ENCODE measurements around the gene XCL1. TPM values are rescaled to one million over a fixed set of nuclear protein-coding genes. Genes with fewer than 3 reads are reported as not detected.
A peak's percentile ranks its signal among the peaks of the same experiment; 100 is the strongest.

Gene XCL1
- total and polyA plus RNA-seq, 4 donors: 0.12 to 0.17 TPM; not detected in 2

GRCh38 chr1:168598892-168599291 is 22.5 kb downstream of the XCL1 start:
- no CpG with 5 or more reads among the region's 1 CpG for WGBS (ENCODE audit: insufficient coverage)
- no peak overlapping the region for H3K4me3 ChIP-seq (ENCODE audit: low read depth, low read length)
- no peaks in the 10 kb centered on the region for H3K9me3 ChIP-seq (ENCODE audit: control insufficient read depth, insufficient read depth, low read length)
- H3K27me3 ChIP-seq (ENCODE audit: control insufficient read depth, insufficient read depth, low read length): no peaks in the 10 kb centered on the region
- no peak overlapping the region for H3K27ac ChIP-seq (ENCODE audit: low read depth, low read length)
- no peaks in the 10 kb centered on the region for H3K36me3 ChIP-seq (ENCODE audit: control insufficient read depth, insufficient read depth, low read length)
- H3K4me1 ChIP-seq (ENCODE audit: control insufficient read depth, insufficient read depth, low read length): peaks cover 5% of the 10 kb centered on the region
- no peak for DNase-seq (ENCODE audit: low read depth in 4 of 6, low spot score in 6 of 6)

GRCh38 chr1:168599641-168600040 is 23.2 kb downstream of the XCL1 start:
- 0% methylated on average over 1 of the region's 2 CpGs for WGBS (ENCODE audit: insufficient coverage)
- no peak for DNase-seq (ENCODE audit: low read depth in 4 of 6, low spot score in 6 of 6)
- no peaks in the 10 kb centered on the region for H3K9me3 ChIP-seq (ENCODE audit: control insufficient read depth, insufficient read depth, low read length)
- no peak overlapping the region for H3K27ac ChIP-seq (ENCODE audit: low read depth, low read length)
- no peak overlapping the region for H3K4me3 ChIP-seq (ENCODE audit: low read depth, low read length)
- peaks cover 5% of the 10 kb centered on the region for H3K4me1 ChIP-seq (ENCODE audit: control insufficient read depth, insufficient read depth, low read length)
- no peaks in the 10 kb centered on the region for H3K27me3 ChIP-seq (ENCODE audit: control insufficient read depth, insufficient read depth, low read length)
- H3K36me3 ChIP-seq (ENCODE audit: control insufficient read depth, insufficient read depth, low read length): no peaks in the 10 kb centered on the region

GRCh38 chr1:168601051-168601450 is 24.6 kb downstream of the XCL1 start:
- Histone ChIP-seq H3K4me1 (ENCODE audit: control insufficient read depth, insufficient read depth, low read length) (peaks cover 5% of the 10 kb centered on the region), H3K9me3 (ENCODE audit: control insufficient read depth, insufficient read depth, low read length) (no peaks in the 10 kb centered on the region), H3K27me3 (ENCODE audit: control insufficient read depth, insufficient read depth, low read length) (no peaks in the 10 kb centered on the region), H3K4me3 (ENCODE audit: low read depth, low read length) (no peak overlapping the region), H3K36me3 (ENCODE audit: control insufficient read depth, insufficient read depth, low read length) (no peaks in the 10 kb centered on the region), H3K27ac (ENCODE audit: low read depth, low read length) (no peak overlapping the region)
- DNase-seq (ENCODE audit: low read depth in 4 of 6, low spot score in 6 of 6): no peak
- WGBS (ENCODE audit: insufficient coverage): no CpG with 5 or more reads among the region's 4 CpGs

GRCh38 chr1:168603501-168604110 is 27.2 kb downstream of the XCL1 start:
- no peak overlapping the region for H3K27ac ChIP-seq (ENCODE audit: low read depth, low read length)
- peak in 3 of 6 donors; percentile 72 to 95 (median 91) for DNase-seq (ENCODE audit: low read depth in 4 of 6, low spot score in 6 of 6)
- 25% methylated on average over 3 of the region's 4 CpGs for WGBS (ENCODE audit: insufficient coverage)

GRCh38 chr1:168605443-168605842 is 29.0 kb downstream of the XCL1 start:
- Histone ChIP-seq H3K4me3 (ENCODE audit: low read depth, low read length) (no peak overlapping the region), H3K27me3 (ENCODE audit: control insufficient read depth, insufficient read depth, low read length) (no peaks in the 10 kb centered on the region), H3K27ac (ENCODE audit: low read depth, low read length) (no peak overlapping the region), H3K4me1 (ENCODE audit: control insufficient read depth, insufficient read depth, low read length) (peaks cover 12% of the 10 kb centered on the region), H3K9me3 (ENCODE audit: control insufficient read depth, insufficient read depth, low read length) (no peaks in the 10 kb centered on the region), H3K36me3 (ENCODE audit: control insufficient read depth, insufficient read depth, low read length) (no peaks in the 10 kb centered on the region)
- no peak for DNase-seq (ENCODE audit: low read depth in 4 of 6, low spot score in 6 of 6)

More at GRCh38 chr1:168603501-168604110, 27.2 kb downstream of the XCL1 start:
- no peaks in the 10 kb centered on the region for H3K27me3 ChIP-seq (ENCODE audit: control insufficient read depth, insufficient read depth, low read length)
- H3K9me3 ChIP-seq (ENCODE audit: control insufficient read depth, insufficient read depth, low read length): no peaks in the 10 kb centered on the region
- no peaks in the 10 kb centered on the region for H3K36me3 ChIP-seq (ENCODE audit: control insufficient read depth, insufficient read depth, low read length)
- no peak overlapping the region for H3K4me3 ChIP-seq (ENCODE audit: low read depth, low read length)
- H3K4me1 ChIP-seq (ENCODE audit: control insufficient read depth, insufficient read depth, low read length): peaks cover 5% of the 10 kb centered on the region

- H3K9me3 ChIP-seq (ENCODE audit: control insufficient read depth, insufficient read depth, low read length): no peaks in the 10 kb centered on the region
- H3K4me1 ChIP-seq (ENCODE audit: control insufficient read depth, insufficient read depth, low read length): peaks cover 12% of the 10 kb centered on the region
- no peak for DNase-seq (ENCODE audit: low read depth in 4 of 6, low spot score in 6 of 6)
- no peak overlapping the region for H3K27ac ChIP-seq (ENCODE audit: low read depth, low read length)
- no peaks in the 10 kb centered on the region for H3K36me3 ChIP-seq (ENCODE audit: control insufficient read depth, insufficient read depth, low read length)
- no peak overlapping the region for H3K4me3 ChIP-seq (ENCODE audit: low read depth, low read length)
- no peaks in the 10 kb centered on the region for H3K27me3 ChIP-seq (ENCODE audit: control insufficient read depth, insufficient read depth, low read length)
Observed at GRCh38 chr1:168606096-168606495, 29.7 kb downstream of the XCL1 start.

- no peak overlapping the region for H3K4me3 ChIP-seq (ENCODE audit: low read depth, low read length)
- WGBS (ENCODE audit: insufficient coverage): 100% methylated on average over 2 of the region's 3 CpGs
- H3K27me3 ChIP-seq (ENCODE audit: control insufficient read depth, insufficient read depth, low read length): no peaks in the 10 kb centered on the region
- H3K4me1 ChIP-seq (ENCODE audit: control insufficient read depth, insufficient read depth, low read length): peaks cover 14% of the 10 kb centered on the region
- H3K36me3 ChIP-seq (ENCODE audit: control insufficient read depth, insufficient read depth, low read length): no peaks in the 10 kb centered on the region
- H3K9me3 ChIP-seq (ENCODE audit: control insufficient read depth, insufficient read depth, low read length): no peaks in the 10 kb centered on the region
- no peak for DNase-seq (ENCODE audit: low read depth in 4 of 6, low spot score in 6 of 6)
- H3K27ac ChIP-seq (ENCODE audit: low read depth, low read length): no peak overlapping the region
Observed at GRCh38 chr1:168607872-168608428, 31.5 kb downstream of the XCL1 start.

- Histone ChIP-seq H3K27ac (ENCODE audit: low read depth, low read length) (no peak overlapping the region), H3K36me3 (ENCODE audit: control insufficient read depth, insufficient read depth, low read length) (no peaks in the 10 kb centered on the region), H3K27me3 (ENCODE audit: control insufficient read depth, insufficient read depth, low read length) (no peaks in the 10 kb centered on the region), H3K4me3 (ENCODE audit: low read depth, low read length) (peak overlapping the region; percentile 4), H3K4me1 (ENCODE audit: control insufficient read depth, insufficient read depth, low read length) (peaks cover 20% of the 10 kb centered on the region), H3K9me3 (ENCODE audit: control insufficient read depth, insufficient read depth, low read length) (no peaks in the 10 kb centered on the region)
- 52% methylated on average over 17 of the region's 20 CpGs for WGBS (ENCODE audit: insufficient coverage)
- DNase-seq (ENCODE audit: low read depth in 4 of 6, low spot score in 6 of 6): peak in 2 of 6 donors; percentile 60 to 90
Observed at GRCh38 chr1:168608796-168609715, 32.7 kb downstream of the XCL1 start.

GRCh38 chr1:168609741-168610510 is 33.5 kb downstream of the XCL1 start:
- Histone ChIP-seq H3K36me3 (ENCODE audit: control insufficient read depth, insufficient read depth, low read length) (no peaks in the 10 kb centered on the region), H3K4me1 (ENCODE audit: control insufficient read depth, insufficient read depth, low read length) (peaks cover 23% of the 10 kb centered on the region), H3K9me3 (ENCODE audit: control insufficient read depth, insufficient read depth, low read length) (no peaks in the 10 kb centered on the region), H3K27ac (ENCODE audit: low read depth, low read length) (no peak overlapping the region), H3K4me3 (ENCODE audit: low read depth, low read length) (peak overlapping the region; percentile 4), H3K27me3 (ENCODE audit: control insufficient read depth, insufficient read depth, low read length) (no peaks in the 10 kb centered on the region)
- peak in 1 of 6 donors; percentile 73 for DNase-seq (ENCODE audit: low read depth in 4 of 6, low spot score in 6 of 6)
- 47% methylated on average over 1 of the region's 10 CpGs for WGBS (ENCODE audit: insufficient coverage)
